Erythroblast (primary cell): ENCODE results near the gene MAT2A.

Experiments
- GATA1 ChIP-seq: IDR thresholded peaks from 2 replicates; pipeline ENCODE4 v1.6.1; 2011; ENCODE audit warnings: low read depth, mild to moderate bottlenecking, control low read depth, low read length, moderate library complexity
- POLR2A ChIP-seq: IDR thresholded peaks from 2 replicates; pipeline ENCODE4 v1.6.1; 2011; ENCODE audit warnings: mild to moderate bottlenecking, low read length

GRCh38 chr2:85525029-85525428 is 13.9 kb upstream of the MAT2A start:
- no peak for TF ChIP-seq POLR2A
- no peak for TF ChIP-seq GATA1
